NOMO-1 treated with DMSO at 0.1 percent for 48 hours (cell line): Measurements from ENCODE around the gene SGSM2.
"Not testable (repeated sequence)": the region's sequence is repeated elsewhere in the genome, so short reads cannot be mapped to it uniquely, and the experiment has no call there.

Experiments used
- DNase-seq: peaks from one replicate; lab custom pipeline; 2025; ENCODE audit not compliant: unreplicated experiment; lab: John Stamatoyannopoulos, UW

SGSM2 gene

GRCh38 chr17:2336852-2337543, at the start of gene SGSM2:
Gene SGSM2, plus strand, starts transcription at chr17:2337501. Its CDS starts 188 bp downstream, at chr17:2337689.
- peak; percentile 49 for DNase-seq

DNA sequence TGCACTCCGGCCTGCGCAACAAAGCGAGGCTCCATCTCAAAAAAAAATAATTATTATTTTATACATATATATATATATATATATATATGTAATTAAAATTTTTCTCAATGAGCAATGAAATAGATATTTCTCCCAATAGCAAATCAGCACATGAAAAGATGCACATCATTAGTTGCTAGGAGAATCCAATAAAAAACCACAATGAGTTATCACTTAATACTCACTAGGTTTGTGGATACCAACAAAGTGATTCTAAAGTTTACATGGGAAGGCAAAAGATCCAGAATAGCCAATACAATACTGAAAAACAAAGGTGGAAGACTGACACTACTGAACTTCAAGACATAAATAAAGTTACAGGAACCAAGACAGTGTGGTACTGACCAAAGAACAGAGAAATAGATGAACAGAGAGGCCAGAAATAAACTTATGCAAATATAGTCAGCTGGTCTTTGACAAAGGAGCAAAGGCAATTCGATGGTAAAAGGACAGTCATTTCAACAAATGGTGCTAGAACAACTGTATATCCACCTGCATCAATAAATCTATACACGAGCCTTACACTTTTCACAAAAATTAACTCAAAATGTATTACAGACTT, 47.3 kb upstream of the SGSM2 start:
- no peak for DNase-seq

DNA sequence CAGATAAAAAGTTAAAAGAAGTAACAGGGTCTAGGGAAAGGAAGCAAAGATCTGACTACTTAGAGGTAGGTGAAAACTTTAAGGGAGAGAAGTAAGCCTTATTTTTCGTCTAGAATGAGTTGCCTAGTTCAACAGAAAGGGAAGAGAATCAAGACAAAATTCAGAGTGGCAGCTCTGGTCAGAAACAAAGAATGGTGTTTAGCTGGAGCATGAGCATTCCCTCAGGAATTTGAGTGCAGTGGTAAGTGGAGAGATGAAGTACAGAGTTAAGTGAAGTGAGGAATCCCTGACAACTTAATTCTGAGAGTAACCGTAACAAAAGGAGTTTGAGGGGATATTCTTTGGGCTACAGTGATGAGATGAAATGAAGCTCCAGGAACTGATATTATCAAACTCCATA, 45.2 kb upstream of the SGSM2 start:
- DNase-seq, result no peak

DNA sequence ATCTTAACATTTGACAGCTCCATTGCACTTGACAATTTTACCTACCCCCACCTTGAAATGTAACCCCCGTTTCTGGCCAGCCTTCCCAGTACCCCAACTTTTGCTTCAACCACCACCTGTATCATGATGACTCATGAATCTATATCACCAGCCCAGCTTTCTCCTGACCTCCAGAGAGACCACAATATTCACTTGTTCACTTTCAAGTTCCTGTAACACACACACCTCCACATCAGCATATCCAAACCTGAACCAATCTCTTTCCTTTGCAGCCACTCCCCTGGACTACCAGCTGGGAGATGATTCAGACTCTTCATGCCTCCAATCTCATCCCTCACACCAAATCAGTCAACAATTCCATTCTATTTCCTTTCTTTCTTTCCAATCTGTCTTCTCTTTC, 41.7 kb upstream of the SGSM2 start:
- no peak for DNase-seq

- no peak for DNase-seq
Observed at GRCh38 chr17:2297023-2297422, 40.3 kb upstream of the SGSM2 start.

DNA sequence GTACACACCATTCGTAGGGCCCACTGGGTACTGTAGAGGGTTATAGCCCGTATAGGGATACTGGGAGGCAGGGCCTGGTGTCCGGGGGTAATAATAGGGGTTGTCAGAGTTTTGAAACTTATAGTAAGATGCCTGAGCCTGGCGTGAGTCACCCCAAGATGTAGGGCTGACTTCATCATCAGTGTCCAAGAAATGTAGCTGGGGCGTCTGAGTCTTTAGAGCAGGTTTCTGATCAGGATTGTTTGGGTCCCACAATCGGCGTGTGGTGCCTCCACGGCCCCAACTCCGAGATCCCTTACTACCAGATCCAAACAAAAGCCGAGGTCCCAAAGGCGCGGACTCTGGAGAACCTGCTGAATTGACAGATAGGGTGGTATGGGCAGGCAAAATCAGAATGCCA, 38.2 kb upstream of the SGSM2 start:
- DNase-seq, result no peak

GRCh38 chr17:2299756-2300155, 37.5 kb upstream of the SGSM2 start:
- DNase-seq, result no peak

GRCh38 chr17:2302778-2303203, 34.5 kb upstream of the SGSM2 start:
- peak; percentile 7 for DNase-seq

- peak; percentile 82 for DNase-seq
Observed at GRCh38 chr17:2303204-2304188, 33.8 kb upstream of the SGSM2 start, which contains the start of the genes SMG6 and SRR. Gene SMG6, minus strand, starts transcription at chr17:2303785. Its CDS starts 65 bp downstream, at chr17:2303720. Gene SRR, plus strand, starts transcription at chr17:2303950. Its CDS starts 11,611 bp downstream, at chr17:2315561.

DNA sequence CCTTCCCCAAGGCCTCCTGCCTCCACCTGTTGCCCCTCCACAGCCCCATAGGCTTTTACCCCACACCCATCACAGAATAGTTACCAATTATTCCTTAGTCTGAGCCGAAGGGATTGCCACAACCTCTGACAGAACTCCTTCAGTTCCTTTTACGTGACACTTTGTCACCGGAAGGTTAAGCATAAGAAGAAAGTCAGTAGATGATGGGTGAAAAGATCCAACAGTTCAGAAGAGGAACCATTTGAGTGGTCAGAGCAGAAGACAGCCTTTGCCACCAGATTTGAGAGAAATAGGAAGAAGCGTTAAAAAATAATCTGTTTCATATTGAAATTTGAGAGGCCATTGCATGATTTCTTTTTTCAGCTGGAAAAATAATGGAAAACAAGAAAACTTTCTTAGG, 32.4 kb upstream of the SGSM2 start:
- DNase-seq, result peak; percentile 46

GRCh38 chr17:2309338-2310154, 27.8 kb upstream of the SGSM2 start:
- no peak for DNase-seq

GRCh38 chr17:2312736-2313135, 24.6 kb upstream of the SGSM2 start:
- no peak for DNase-seq

DNA sequence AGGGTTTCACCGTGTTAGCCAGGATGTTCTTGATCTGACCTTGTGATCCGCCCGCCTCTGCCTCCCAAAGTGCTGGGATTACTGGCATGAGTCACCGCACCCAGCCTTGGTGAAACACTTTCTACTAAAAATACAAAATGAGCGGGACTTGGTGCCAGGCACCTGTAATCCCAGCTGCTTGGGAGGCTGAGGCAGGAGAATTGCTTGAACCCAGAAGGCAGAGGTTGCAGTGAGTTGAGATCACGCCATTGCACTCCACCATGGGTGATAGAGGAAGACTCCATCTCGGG, 20.4 kb upstream of the SGSM2 start:
- not testable (repeated sequence) for DNase-seq

DNA sequence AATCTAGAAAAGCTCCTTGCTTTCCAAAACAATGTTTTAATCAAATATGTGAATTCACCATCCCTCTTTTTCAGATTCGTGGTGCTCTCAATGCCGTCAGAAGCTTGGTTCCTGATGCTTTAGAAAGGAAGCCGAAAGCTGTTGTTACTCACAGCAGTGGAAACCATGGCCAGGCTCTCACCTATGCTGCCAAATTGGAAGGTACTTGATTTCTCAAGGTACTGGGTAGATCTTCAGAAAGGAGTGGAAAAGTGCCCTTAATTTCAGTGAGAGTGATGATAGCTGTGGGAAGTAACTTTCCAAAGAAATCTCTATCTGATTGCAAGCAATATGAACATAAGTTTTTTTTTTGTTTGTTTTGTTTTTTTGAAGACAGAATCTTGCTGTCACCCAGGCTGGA, 19.5 kb upstream of the SGSM2 start:
- no peak for DNase-seq

DNA sequence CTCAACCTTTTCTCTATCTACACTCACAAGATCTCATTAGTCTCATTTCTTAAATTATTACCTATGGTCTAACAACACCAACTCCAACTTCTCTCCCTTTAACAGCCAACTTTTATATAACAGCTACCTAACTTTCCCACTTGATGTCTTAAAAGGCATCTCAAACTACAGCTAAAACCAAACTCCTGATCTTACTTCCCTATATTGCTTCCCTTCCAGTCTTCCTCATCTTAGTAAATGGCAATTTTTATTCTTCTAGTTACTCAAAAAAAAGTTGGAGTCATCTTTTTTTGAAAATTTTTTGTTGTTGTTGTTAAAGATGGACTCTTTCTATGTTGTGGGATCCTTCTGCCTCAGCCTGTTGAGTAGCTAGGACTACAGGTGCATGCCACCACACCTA, 18.2 kb upstream of the SGSM2 start:
- no peak for DNase-seq

DNA sequence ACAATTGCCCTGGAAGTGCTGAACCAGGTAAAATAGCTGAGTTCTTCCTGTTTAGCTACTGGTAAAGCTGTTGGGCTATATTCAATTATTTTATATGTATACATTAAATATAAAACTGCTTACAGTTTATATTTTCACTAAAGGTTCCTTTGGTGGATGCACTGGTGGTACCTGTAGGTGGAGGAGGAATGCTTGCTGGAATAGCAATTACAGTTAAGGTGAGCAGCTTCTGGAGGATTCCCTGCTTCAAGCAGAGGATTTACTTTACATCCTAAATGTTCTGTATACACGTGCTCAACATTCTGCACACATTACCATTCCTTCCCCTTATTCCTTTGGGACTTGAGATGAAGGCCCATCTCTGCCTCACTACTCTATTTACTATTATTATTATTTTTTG, 15.9 kb upstream of the SGSM2 start:
- no peak for DNase-seq

DNA sequence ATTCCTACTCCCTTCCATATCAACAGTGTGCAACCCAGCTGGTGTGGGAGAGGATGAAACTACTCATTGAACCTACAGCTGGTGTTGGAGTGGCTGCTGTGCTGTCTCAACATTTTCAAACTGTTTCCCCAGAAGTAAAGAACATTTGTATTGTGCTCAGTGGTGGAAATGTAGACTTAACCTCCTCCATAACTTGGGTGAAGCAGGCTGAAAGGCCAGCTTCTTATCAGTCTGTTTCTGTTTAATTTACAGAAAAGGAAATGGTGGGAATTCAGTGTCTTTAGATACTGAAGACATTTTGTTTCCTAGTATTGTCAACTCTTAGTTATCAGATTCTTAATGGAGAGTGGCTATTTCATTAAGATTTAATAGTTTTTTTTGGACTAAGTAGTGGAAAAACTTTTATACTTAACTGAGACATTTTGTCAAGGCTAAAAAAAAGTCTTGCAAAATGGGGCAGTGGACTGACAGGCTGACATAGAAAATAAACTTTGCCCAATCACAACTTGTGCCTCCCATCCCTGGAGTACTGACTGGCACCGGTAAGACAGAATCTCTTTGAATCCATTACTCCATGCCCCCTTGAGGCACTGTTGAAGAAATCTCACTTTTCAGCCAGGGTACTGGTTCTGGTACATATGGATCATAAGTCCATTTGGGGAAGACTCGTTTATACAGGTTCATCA, 13.5 kb upstream of the SGSM2 start:
- DNase-seq, result no peak

GRCh38 chr17:2331303-2331702, 6.0 kb upstream of the SGSM2 start:
- no peak for DNase-seq

- DNase-seq, result peak; percentile 14
Observed at GRCh38 chr17:2335726-2336214, 1.5 kb upstream of the SGSM2 start.

DNA sequence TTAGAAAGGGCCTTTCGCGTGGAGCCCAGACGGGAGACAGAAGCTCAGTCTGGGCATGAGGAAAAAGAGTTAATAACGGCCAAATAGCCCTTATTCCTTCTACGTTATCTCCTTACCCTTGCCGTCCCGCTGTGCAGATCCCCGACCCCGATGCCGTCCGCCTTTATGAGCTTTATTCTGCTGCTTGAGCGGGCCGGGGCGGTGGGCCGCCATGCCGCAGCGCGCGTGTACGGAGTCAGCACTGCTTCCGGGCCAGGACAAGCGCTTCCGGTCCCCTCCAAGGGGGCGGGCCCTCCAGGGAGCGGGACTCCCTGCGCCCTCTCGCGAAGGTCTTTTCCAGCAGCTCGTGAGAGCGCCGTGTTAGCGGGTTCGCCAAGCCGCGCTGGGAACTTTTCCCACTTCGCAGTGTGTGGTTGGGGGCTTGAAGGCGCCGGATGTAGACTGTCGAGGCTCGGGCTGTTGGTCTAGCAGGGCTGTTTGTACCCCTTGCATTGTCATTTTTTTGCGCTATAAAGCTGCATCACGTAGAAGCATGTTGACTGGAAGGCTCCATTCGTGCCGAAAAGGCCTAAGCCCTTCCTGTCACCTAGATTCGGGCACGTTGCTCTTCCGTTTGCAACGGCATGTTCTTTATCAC, 968 bp upstream of the SGSM2 start, which contains the start of gene TSR1:
TSS of gene TSR1 (minus strand) at position 243 of the 637 bp plus-strand sequence. CDS start at position 213, 30 bp downstream.
- DNase-seq, result peak; percentile 73
